ENCODE measurements around the gene SCLT1.

The SCLT1 gene

GRCh38 chr4:128954941-128955340 lies 138.4 kb downstream of the SCLT1 start:
- DNase-seq: no peak

GRCh38 chr4:128951316-128951715 lies 142.0 kb downstream of the SCLT1 start:
- DNase-seq: no peak

GRCh38 chr4:128950796-128951195 lies 142.5 kb downstream of the SCLT1 start:
- no peak for DNase-seq

GRCh38 chr4:128946916-128947315 lies 146.4 kb downstream of the SCLT1 start:
- no peak for DNase-seq

GRCh38 chr4:128942607-128943006 lies 150.7 kb downstream of the SCLT1 start:
- no peak for DNase-seq

GRCh38 chr4:128940971-128941370 lies 152.4 kb downstream of the SCLT1 start:
- DNase-seq: no peak

- DNase-seq: no peak
Observed at GRCh38 chr4:128930051-128930450, 163.3 kb downstream of the SCLT1 start.

- no peak for DNase-seq
Observed at GRCh38 chr4:128924951-128925350, 168.4 kb downstream of the SCLT1 start.

GRCh38 chr4:128921954-128922353 lies 171.4 kb downstream of the SCLT1 start:
- no peak for DNase-seq

- DNase-seq: no peak
Observed at GRCh38 chr4:128917781-128918180, 175.6 kb downstream of the SCLT1 start.

- no peak for DNase-seq
Observed at GRCh38 chr4:128916832-128917231, 176.5 kb downstream of the SCLT1 start.

GRCh38 chr4:128915544-128915943 lies 177.8 kb downstream of the SCLT1 start:
- DNase-seq: no peak

- DNase-seq: no peak
Observed at GRCh38 chr4:128913228-128913627, 180.1 kb downstream of the SCLT1 start.

GRCh38 chr4:128908735-128909134 lies 184.6 kb downstream of the SCLT1 start:
- DNase-seq: no peak

- no peak for DNase-seq
Observed at GRCh38 chr4:128907981-128908380, 185.4 kb downstream of the SCLT1 start.

GRCh38 chr4:128906581-128906980 lies 186.8 kb downstream of the SCLT1 start:
- DNase-seq: no peak

- no peak for DNase-seq
Observed at GRCh38 chr4:128904821-128905220, 188.5 kb downstream of the SCLT1 start.

GRCh38 chr4:128880662-128881061 lies 212.7 kb downstream of the SCLT1 start:
- DNase-seq: no peak

GRCh38 chr4:128879971-128880370 lies 213.4 kb downstream of the SCLT1 start:
- DNase-seq: no peak

- no peak for DNase-seq
Observed at GRCh38 chr4:128879283-128879682, 214.1 kb downstream of the SCLT1 start.

- no peak for DNase-seq
Observed at GRCh38 chr4:128877934-128878333, 215.4 kb downstream of the SCLT1 start.

GRCh38 chr4:128876200-128876599 lies 217.1 kb downstream of the SCLT1 start:
- no peak for DNase-seq

- no peak for DNase-seq
Observed at GRCh38 chr4:128871948-128872347, 221.4 kb downstream of the SCLT1 start.

GRCh38 chr4:128869776-128870509 lies 223.4 kb downstream of the SCLT1 start:
- DNase-seq: no peak

GRCh38 chr4:128868758-128869157 lies 224.6 kb downstream of the SCLT1 start:
- no peak for DNase-seq
